Right cardiac atrium (tissue), 5 donors: ENCODE measurements around the gene BSPRY. TPM values are rescaled to one million over a fixed set of nuclear protein-coding genes. Genes with fewer than 3 reads are reported as not detected.

ENCODE experiments used
- ATAC-seq, 2 donors: fragments of 200-7000 bp; cut with Tn5 transposase; one replicate each; pipeline versions ENCODE4 v1.8.0 to v1.9.1; 2020; ENCODE audit warnings: moderate library complexity in 2 of 2, mild to moderate bottlenecking in 1 of 2
- DNase-seq, 3 donors: peaks; one replicate each; pipeline ENCODE4 v3.0.0-alpha.2; 2020
- H3K27ac ChIP-seq: one replicate; pipeline ENCODE4 v1.5.1; 2013; ENCODE audit warnings: mild to moderate bottlenecking, low read length, control low read depth, moderate library complexity
- H3K27me3 ChIP-seq: one replicate; pipeline ENCODE4 v1.6.1; 2013; ENCODE audit not compliant: control insufficient read depth, insufficient read depth
- H3K4me1 ChIP-seq: one replicate; pipeline ENCODE4 v1.6.1; 2013; ENCODE audit warnings: low read length; ENCODE audit not compliant: control insufficient read depth, insufficient read depth
- H3K4me3 ChIP-seq: one replicate; pipeline ENCODE4 v1.5.1; 2013; ENCODE audit warnings: low read length, control low read depth
- H3K9me3 ChIP-seq: one replicate; pipeline ENCODE4 v1.6.1; 2013; ENCODE audit warnings: low read length; ENCODE audit not compliant: control insufficient read depth
- WGBS: extraction: QIAGEN DNeasy Blood & Tissue Kit; methylation state at CpG from one replicate; pipeline ENCODE4 v1.1.7; 2013; 5-methylcytosine and 5-hydroxymethylcytosine counted together
- intact Hi-C, 4 donors: fragments of 100-400 bp; cut with DNase I; formaldehyde crosslinking; loops; one replicate each; pipeline versions ENCODE4 v1.11.0 to v1.14.0; 2022 to 2023
- polyA plus RNA-seq: library from polyadenylated mRNA; stranded (reverse); fragments of 200-250 nt; gene quantifications from one replicate; pipeline ENCODE4 v1.2.3, GENCODE V29; 2013
- total RNA-seq, 4 donors: library from RNA; stranded (reverse); fragmentation: NEBNext Ultra II Directional; extraction: Animal tissue kit (Norgen Biotek cat#: 25700); gene quantifications; one replicate each; pipeline ENCODE4 v1.2.1, GENCODE V29; 2021
- donor health status: healthy with polysubstance abuse.
- donor health status: DM: no; HTN: yes; CAD: no.
- donor health status: DM: no; HTN: no; CAD: no.
- donor health status: DM: no; HTN: yes; CAD: no; lungs with severe emphysema.
- donor health status: DM: yes; HTN: yes; CAD: no.

The BSPRY gene
- total and polyA plus RNA-seq, 5 donors, result 0.21 to 2.3 (median 1.4) TPM

DNA sequence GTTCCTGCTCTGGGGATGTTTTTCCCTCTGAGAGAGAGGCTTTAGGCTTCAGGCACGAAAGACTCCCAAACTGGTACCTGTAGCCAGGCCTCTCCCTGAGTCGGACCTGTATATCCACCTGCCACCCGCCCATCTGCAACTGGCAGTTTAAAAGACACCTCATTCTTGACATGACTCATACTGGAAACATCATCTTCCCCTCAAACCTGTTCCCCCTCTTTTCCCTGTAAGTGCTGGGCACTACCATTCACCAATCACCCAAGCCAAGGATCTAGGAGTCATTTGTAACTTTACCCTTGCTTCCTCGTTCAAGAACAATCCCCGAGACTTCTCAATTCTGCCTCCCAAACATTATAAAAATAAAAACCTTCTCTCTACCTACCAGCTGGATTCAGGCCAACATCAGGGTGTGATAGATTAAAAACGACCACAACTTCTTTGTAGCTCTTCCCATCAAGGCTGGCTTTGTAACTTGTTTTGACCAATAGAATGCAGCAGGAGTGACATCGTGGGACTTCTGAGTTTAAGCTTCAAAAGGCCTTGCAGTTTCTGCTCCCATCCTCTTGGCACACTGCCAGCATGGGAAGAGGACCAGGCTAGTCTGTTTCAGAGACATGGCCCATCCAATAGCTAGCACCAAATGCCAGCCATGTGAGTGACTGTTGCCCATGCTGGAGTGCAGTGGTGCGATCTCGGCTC, 7.5 kb upstream of the BSPRY start:
- DNase-seq, result peak in 1 of 3 donors; percentile 51
- intact Hi-C loops, result no loop called here
- ATAC-seq, result no peak
- Histone ChIP-seq H3K27ac (no peak overlapping the region), H3K4me1 (peaks cover 3% of the 10 kb centered on the region), H3K27me3 (no peaks in the 10 kb centered on the region), H3K4me3 (no peak overlapping the region), H3K9me3 (no peaks in the 10 kb centered on the region)
- WGBS, result 68% methylated on average over 9 of the region's 9 CpGs

DNA sequence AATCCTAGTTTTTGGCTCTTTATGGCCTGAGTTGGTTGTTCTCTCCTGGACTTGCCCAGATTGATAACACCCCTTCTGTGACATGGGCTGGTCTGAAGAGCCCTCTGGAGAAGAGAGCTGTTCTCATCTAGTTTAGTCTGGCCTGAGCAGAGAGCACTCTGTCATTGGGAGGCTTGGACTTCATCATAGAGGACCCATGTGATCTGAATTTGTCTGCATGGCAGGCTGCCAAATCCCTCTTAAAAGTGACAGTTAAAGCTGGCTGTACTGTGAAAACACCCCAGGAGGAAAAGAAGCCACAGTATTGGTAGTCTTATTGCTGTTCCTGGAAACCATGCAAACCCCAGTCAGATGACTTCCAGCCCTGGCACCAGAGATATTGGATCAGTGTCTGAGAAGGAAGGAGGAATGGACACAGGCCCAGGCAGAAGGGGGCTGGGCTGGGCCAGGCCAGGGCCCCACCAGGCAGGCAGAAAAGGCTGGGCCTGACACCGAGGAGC, 5.6 kb upstream of the BSPRY start:
- intact Hi-C loops, result no loop called here

DNA sequence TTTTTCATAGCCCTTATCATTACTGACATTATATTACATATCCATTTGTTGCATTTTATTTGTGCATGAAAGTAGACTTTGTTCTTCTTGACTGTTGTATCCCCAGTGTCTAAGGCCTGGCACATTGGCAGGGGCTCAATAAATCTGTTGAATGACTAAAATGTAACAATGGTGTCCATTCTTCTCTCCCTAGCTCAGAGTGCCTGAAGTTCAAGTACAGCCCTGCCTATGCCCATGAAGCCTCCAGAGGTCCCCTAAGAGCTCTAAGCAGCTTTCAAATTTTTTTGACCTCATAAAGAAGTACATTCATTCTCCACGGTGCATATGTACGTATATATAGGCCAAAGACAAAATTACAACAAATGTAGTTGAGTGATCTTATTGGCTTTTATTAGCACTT, 4.2 kb upstream of the BSPRY start:
- no peak overlapping the region for H3K27ac ChIP-seq
- no peak for ATAC-seq
- intact Hi-C loops, result no loop called here

More for the DNA sequence above, 5.6 kb upstream of the BSPRY start:
- Histone ChIP-seq H3K4me3 (no peak overlapping the region), H3K4me1 (peaks cover 3% of the 10 kb centered on the region), H3K27ac (peak overlapping the region; percentile 76), H3K27me3 (no peaks in the 10 kb centered on the region), H3K9me3 (no peaks in the 10 kb centered on the region)
- peak; percentile 83 to 86 for ATAC-seq
- WGBS, result 10% methylated on average over 1 of the region's 1 CpG
- peak; percentile 82 to 89 (median 83) for DNase-seq

DNA sequence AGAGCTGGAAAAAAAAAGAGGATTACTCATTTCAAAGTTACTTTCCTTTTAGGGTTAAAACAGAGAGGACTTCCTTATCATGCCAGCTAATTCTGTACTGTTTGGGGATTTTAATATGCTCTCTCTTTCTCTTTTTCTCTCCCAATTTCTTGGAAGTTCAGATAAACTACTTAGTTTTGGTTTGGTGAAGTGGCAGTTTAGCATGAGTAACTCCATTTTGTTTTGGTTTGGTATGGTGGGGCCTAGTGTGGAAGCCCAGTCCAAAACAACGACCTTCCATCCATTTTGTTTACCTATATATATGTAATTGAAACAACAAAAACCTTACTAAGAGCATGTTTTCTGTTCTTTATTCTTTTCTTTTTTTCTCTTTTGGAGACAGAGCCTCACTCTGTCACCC, 3.7 kb upstream of the BSPRY start:
- intact Hi-C loops, result no loop called here
- no peak overlapping the region for H3K4me3 ChIP-seq
- H3K27ac ChIP-seq, result no peak overlapping the region
- no peaks in the 10 kb centered on the region for H3K27me3 ChIP-seq
- DNase-seq (no peak), ATAC-seq (no peak)
- WGBS, result 46% methylated on average over 1 of the region's 1 CpG
- H3K9me3 ChIP-seq, result no peaks in the 10 kb centered on the region
- peaks cover 9% of the 10 kb centered on the region for H3K4me1 ChIP-seq

More for the DNA sequence above, 4.2 kb upstream of the BSPRY start:
- DNase-seq, result no peak
- 68% methylated on average over 2 of the region's 2 CpGs for WGBS
- Histone ChIP-seq H3K27me3 (no peaks in the 10 kb centered on the region), H3K4me1 (peaks cover 8% of the 10 kb centered on the region), H3K4me3 (no peak overlapping the region), H3K9me3 (no peaks in the 10 kb centered on the region)

DNA sequence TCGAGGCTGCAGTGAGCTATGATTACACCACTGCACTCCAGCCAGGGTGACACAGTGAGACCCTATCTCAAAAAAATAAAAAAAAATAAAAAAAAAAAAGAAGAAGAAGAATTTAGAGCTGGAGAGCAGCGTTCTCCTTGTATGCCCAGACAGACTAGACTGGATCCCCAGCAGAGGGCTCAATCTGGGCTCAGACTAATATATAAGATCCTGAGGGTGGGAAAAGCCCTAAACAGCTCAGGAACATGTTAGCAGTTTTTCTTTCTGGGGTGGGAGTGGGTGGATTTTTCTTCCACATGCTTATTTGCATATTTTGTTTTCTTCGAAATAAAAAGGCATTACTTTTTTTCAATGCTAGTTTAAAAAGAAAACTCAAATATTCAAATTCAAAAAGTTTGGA, 904 bp upstream of the BSPRY start:
- ATAC-seq (no peak), DNase-seq (no peak)
- no peaks in the 10 kb centered on the region for H3K9me3 ChIP-seq
- no peak overlapping the region for H3K4me3 ChIP-seq
- intact Hi-C loops, result no loop called here
- peaks cover 6% of the 10 kb centered on the region for H3K4me1 ChIP-seq
- no peak overlapping the region for H3K27ac ChIP-seq
- H3K27me3 ChIP-seq, result no peaks in the 10 kb centered on the region
- 87% methylated on average over 3 of the region's 3 CpGs for WGBS

DNA sequence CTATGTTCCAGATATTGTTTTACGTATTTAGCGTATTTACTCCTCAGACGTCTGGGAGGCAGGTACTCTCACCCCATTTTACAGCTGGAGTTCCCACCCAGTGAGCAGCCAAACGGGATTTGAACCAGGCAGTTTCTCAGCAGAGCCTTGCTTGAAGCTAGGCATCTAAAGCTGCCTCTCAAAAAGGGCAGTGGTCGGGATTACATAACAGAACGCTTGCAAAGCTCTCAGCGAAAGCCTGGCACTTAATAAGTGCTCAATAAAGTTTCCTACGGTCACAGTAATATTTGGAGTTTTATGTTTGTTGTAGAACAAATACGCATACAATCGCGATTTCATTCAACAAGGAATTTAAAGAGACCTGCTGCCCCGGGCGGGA, 286 bp upstream of the BSPRY start:
- DNase-seq (no peak), ATAC-seq (no peak)
- Histone ChIP-seq H3K27ac (no peak overlapping the region), H3K9me3 (no peaks in the 10 kb centered on the region), H3K27me3 (no peaks in the 10 kb centered on the region), H3K4me1 (peaks cover 6% of the 10 kb centered on the region), H3K4me3 (peak overlapping the region; percentile 82)
- intact Hi-C loops, result no loop called here
- WGBS, result 33% methylated on average over 13 of the region's 13 CpGs

DNA sequence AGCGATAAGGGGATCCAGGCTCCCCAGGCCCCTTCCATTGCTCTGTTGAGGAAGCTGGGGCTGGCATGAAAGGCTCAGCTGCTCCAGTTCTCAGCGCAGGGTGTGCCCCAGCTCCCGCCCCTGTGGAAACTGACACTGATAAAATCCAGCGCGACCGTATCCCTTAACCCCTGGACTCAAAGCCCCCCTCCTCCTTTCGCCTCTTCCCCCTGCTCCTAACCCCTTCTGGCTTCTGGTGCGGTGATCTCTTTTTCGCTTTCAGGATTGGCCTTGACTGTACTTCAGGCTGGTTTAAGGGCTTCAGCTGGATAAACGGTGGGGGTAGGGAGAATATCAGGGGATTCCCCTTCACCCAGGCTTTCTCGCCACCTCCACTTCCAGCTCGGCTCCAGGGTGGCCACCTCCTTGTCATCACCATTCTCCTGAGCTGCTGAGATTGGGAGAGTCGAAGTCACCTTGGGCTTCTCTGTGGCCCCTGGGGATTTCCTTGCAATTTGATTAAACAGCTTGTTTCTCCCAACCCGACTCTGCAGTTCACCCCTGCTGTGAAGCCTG, 843 bp downstream of the BSPRY start:
- Histone ChIP-seq H3K9me3 (no peaks in the 10 kb centered on the region), H3K4me3 (peak overlapping the region; percentile 82), H3K27me3 (no peaks in the 10 kb centered on the region), H3K27ac (no peak overlapping the region), H3K4me1 (peaks cover 6% of the 10 kb centered on the region)
- ATAC-seq, result peak in 1 of 2 donors; percentile 36
- intact Hi-C loops, result no loop called here
- 9% methylated on average over 14 of the region's 14 CpGs for WGBS
- no peak for DNase-seq

DNA sequence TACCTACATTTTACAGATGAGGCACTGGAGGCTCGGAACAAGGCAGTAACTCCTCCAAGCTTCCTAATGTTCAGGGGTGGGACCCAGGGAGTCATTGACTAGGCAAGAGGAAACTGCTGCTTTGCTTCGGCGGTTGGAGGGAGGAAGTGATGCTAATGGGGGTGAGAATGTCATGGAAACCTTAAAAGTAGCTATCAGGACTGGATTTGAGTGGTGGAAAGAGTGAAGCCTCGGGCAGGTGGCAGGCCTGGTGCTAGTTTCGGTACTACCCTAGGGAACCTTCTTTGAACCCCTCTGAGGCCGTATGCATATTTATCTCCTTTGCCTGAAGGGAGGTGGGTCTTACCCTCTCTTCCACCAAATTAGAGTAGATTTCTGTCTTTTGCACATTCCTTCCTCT, 1.6 kb downstream of the BSPRY start:
- ATAC-seq (peak in 1 of 2 donors; percentile 41), DNase-seq (no peak)
- Histone ChIP-seq H3K4me3 (no peak overlapping the region), H3K27ac (no peak overlapping the region), H3K4me1 (peaks cover 6% of the 10 kb centered on the region), H3K9me3 (no peaks in the 10 kb centered on the region), H3K27me3 (no peaks in the 10 kb centered on the region)
- 41% methylated on average over 6 of the region's 6 CpGs for WGBS
- intact Hi-C loops, result no loop called here

DNA sequence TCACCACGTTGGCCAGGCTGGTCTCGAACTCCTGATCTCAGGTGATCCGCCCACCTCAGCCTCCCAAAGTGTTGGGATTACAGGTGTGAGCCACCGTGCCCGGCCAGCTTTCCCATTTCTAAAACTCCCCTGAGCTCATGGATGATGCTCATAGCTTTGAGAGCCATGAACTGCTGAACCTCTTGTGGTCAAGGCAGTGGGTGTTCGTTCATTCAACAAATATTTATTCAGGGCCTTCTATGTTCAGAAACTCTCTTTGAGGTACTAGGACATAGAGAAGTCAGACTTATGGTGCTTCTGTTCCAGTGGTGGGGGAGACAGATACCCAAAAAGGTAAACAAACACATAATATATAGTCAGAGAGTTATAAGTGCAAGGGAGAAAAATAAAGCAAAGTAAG, 2.7 kb downstream of the BSPRY start:
- no peak for DNase-seq
- peaks cover 6% of the 10 kb centered on the region for H3K4me1 ChIP-seq
- H3K27me3 ChIP-seq, result no peaks in the 10 kb centered on the region
- intact Hi-C loops, result no loop called here
- H3K27ac ChIP-seq, result no peak overlapping the region
- H3K9me3 ChIP-seq, result no peaks in the 10 kb centered on the region
- no peak overlapping the region for H3K4me3 ChIP-seq
- WGBS, result 84% methylated on average over 6 of the region's 6 CpGs
- ATAC-seq, result no peak

DNA sequence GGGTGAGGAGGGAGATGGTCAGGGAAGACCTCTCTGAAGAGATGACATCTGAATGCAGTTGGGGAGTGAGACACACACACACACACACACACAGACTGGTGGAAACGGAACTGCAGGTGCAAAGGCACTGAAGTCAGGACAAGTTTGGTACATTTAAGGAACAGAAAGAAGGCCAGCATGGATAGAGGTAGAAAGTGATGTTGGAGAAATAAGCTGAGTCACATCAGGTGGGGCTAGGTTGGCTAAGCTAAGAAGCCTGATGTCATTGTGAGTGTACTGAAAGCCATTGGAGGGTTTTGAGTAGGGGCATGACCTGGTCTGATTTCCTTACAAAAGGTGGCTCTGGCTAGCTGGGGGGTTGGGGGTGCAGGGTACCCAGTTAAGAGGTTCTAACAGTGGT, 3.1 kb downstream of the BSPRY start:
- Histone ChIP-seq H3K27ac (no peak overlapping the region), H3K4me3 (no peak overlapping the region), H3K4me1 (peaks cover 6% of the 10 kb centered on the region), H3K27me3 (no peaks in the 10 kb centered on the region), H3K9me3 (no peaks in the 10 kb centered on the region)
- intact Hi-C loops, result no loop called here
- no peak for DNase-seq
- no peak for ATAC-seq
- 63% methylated on average over 1 of the region's 1 CpG for WGBS

DNA sequence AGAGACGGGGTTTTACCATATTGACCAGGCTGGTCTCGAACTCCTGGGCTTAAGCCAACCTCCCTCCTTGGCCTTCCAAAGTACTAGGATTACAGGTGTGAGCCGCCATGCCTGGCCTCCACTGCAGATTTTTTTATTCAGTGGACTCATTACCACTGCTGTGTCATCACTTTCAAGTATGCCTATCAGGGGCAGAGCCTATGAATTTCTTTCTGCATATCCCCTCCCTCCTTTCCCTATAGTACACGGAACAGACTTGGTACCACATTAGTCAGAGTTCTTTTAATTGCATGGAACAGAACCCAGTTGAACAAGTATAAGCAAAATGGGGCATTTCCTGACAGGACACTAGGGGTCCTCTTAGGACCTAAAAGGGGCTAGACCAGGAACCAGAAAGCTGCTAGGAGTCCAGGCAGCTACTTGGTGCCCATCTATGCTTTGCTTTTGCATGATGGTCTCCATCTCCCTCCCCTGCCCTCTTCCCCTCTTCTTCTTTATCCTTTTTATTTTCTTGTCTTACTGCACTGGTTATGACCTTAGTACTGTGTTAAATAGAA, 5.8 kb downstream of the BSPRY start:
- H3K4me1 ChIP-seq, result peaks cover 2% of the 10 kb centered on the region
- no peak overlapping the region for H3K4me3 ChIP-seq
- intact Hi-C loops, result no loop called here
- 80% methylated on average over 4 of the region's 4 CpGs for WGBS
- H3K9me3 ChIP-seq, result no peaks in the 10 kb centered on the region
- H3K27ac ChIP-seq, result no peak overlapping the region
- ATAC-seq (no peak), DNase-seq (no peak)
- no peaks in the 10 kb centered on the region for H3K27me3 ChIP-seq
